HL-60 (cell line): ENCODE data around the gene SLC4A8.

Experiments
- GABPA ChIP-seq: IDR thresholded peaks from 2 replicates; pipeline ENCODE4 v1.6.1; 2012; ENCODE audit warnings: low read depth
- SPI1 ChIP-seq: IDR thresholded peaks from 2 replicates; pipeline ENCODE4 v1.6.1; 2012; ENCODE audit warnings: low read depth, mild to moderate bottlenecking, borderline replicate concordance
- TF ChIP-seq, protein P1 (sequence below): IDR thresholded peaks from 2 replicates; pipeline ENCODE4 v1.6.1; 2012; ENCODE audit warnings: low read depth; ENCODE audit not compliant: insufficient replicate concordance
- TF ChIP-seq, protein P2 (sequence below): IDR thresholded peaks from one replicate; pipeline ENCODE4 v1.5.1; 2011; ENCODE audit warnings: low read length, control low read depth, inconsistent platforms; ENCODE audit not compliant: insufficient read depth

DNA sequence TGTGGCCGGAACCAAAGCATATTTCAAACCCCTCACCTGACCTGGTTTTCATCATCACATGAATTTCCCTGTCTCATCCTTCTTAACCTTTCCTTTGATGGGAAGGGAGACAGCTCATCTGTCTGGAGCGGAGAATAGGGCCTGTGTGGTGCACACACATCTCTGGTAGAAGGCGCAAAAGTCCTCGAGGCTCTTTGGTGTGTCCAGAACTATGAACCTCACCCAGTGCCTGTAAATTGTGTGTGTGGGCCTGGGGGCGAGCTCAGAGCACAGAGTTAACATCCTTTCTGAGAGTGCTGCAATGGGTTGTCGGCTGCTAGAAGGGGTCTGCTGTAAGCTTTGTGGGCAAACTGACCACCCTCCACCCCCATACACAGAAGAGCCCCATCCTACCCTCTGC lies 34.2 kb upstream of the SLC4A8 start:
- TF ChIP-seq, protein P1, sequence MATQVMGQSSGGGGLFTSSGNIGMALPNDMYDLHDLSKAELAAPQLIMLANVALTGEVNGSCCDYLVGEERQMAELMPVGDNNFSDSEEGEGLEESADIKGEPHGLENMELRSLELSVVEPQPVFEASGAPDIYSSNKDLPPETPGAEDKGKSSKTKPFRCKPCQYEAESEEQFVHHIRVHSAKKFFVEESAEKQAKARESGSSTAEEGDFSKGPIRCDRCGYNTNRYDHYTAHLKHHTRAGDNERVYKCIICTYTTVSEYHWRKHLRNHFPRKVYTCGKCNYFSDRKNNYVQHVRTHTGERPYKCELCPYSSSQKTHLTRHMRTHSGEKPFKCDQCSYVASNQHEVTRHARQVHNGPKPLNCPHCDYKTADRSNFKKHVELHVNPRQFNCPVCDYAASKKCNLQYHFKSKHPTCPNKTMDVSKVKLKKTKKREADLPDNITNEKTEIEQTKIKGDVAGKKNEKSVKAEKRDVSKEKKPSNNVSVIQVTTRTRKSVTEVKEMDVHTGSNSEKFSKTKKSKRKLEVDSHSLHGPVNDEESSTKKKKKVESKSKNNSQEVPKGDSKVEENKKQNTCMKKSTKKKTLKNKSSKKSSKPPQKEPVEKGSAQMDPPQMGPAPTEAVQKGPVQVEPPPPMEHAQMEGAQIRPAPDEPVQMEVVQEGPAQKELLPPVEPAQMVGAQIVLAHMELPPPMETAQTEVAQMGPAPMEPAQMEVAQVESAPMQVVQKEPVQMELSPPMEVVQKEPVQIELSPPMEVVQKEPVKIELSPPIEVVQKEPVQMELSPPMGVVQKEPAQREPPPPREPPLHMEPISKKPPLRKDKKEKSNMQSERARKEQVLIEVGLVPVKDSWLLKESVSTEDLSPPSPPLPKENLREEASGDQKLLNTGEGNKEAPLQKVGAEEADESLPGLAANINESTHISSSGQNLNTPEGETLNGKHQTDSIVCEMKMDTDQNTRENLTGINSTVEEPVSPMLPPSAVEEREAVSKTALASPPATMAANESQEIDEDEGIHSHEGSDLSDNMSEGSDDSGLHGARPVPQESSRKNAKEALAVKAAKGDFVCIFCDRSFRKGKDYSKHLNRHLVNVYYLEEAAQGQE, result no peak
- TF ChIP-seq, protein P2, sequence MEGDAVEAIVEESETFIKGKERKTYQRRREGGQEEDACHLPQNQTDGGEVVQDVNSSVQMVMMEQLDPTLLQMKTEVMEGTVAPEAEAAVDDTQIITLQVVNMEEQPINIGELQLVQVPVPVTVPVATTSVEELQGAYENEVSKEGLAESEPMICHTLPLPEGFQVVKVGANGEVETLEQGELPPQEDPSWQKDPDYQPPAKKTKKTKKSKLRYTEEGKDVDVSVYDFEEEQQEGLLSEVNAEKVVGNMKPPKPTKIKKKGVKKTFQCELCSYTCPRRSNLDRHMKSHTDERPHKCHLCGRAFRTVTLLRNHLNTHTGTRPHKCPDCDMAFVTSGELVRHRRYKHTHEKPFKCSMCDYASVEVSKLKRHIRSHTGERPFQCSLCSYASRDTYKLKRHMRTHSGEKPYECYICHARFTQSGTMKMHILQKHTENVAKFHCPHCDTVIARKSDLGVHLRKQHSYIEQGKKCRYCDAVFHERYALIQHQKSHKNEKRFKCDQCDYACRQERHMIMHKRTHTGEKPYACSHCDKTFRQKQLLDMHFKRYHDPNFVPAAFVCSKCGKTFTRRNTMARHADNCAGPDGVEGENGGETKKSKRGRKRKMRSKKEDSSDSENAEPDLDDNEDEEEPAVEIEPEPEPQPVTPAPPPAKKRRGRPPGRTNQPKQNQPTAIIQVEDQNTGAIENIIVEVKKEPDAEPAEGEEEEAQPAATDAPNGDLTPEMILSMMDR, result no peak
- TF ChIP-seq SPI1 (no peak), GABPA (no peak)
